Duodenal mucosa (tissue), 2 donors: Measurements from ENCODE around the gene CALCR.
"Not testable (repeated sequence)": the region's sequence is repeated elsewhere in the genome, so short reads cannot be mapped to it uniquely, and the experiment has no call there.

Source experiments
- H3K27ac ChIP-seq: one replicate; pipeline ENCODE4 v1.7.0; 2013; ENCODE audit warnings: low read depth, low read length
- H3K27me3 ChIP-seq, 2 donors: one replicate each; pipeline ENCODE4 v1.7.0; 2013; ENCODE audit warnings: low read length in 2 of 2, control low read depth in 1 of 2; ENCODE audit not compliant: insufficient read depth in 2 of 2, control insufficient read depth in 1 of 2
- H3K36me3 ChIP-seq, 2 donors: one replicate each; pipeline ENCODE4 v1.7.0; 2013; ENCODE audit warnings: low read length in 2 of 2, control low read depth in 1 of 2; ENCODE audit not compliant: insufficient read depth in 2 of 2, control insufficient read depth in 1 of 2
- H3K4me1 ChIP-seq, 2 donors: one replicate each; pipeline ENCODE4 v1.7.0; 2013; ENCODE audit warnings: low read length in 2 of 2, control low read depth in 1 of 2; ENCODE audit not compliant: insufficient read depth in 2 of 2, control insufficient read depth in 1 of 2
- H3K4me3 ChIP-seq, 2 donors: one replicate each; pipeline ENCODE4 v1.7.0; 2013; ENCODE audit warnings: low read length in 2 of 2, low read depth in 1 of 2
- H3K9ac ChIP-seq, 2 donors: one replicate each; pipeline ENCODE4 v1.7.0; 2013; ENCODE audit warnings: low read length in 2 of 2, low read depth in 1 of 2
- H3K9me3 ChIP-seq, 2 donors: one replicate each; pipeline ENCODE4 v1.7.0; 2013; ENCODE audit warnings: low read length in 2 of 2, control low read depth in 1 of 2; ENCODE audit not compliant: control insufficient read depth in 1 of 2

The CALCR gene

DNA sequence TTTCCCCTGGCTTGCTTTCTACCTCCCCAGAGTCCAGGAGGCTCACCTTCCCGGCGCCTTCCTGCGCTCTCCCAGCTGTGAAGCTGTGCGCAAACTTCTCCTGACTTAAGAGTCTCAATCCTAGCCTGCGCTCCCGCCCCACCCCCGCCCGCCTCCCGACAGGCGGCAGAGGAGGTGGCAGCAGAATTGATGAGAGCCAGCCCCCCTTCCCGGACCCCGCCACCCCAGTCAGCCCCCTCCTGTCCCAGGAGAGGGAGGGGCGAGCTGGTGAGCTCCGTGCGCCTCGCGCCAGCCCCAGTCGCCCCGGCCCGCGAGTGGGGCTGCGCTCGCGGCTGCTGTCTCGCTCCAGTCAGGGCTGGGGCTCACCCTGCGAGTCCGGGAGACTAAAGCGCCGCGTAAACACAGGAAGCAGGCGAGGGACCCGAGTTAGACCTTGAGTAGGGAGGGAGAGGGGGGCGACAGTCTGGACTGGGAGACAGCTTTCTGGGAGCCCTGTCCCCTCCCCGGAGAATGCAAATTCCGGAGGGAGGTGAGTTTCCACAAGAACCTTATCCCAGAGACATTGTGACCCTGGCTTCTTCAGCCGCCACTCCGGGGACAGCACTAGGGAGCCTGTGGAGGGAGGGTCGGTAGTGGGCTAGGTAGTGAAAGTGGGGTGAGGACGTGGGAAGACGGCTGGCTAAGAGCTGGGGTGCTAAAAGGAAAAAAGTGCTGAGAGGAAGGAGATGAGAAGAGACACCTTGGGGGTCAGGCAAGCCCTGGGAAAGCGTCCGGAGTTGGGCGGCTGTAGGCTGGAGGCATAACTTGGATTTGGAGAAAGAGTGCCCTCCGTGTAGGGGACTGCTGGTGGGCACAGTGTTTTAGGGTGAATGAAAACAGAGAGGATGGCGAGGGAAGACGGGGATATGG is at the start of gene CALCR:
Gene CALCR (minus strand): TSS at position 79 of the 909 bp plus-strand sequence. CDS start 87,743 bp downstream, outside the sequence.
- Histone ChIP-seq H3K9ac (no peak within 1 kb of the TSS), H3K4me3 (no peak within 1 kb of the TSS), H3K36me3 (no peaks in the 10 kb centered on the region), H3K4me1 (no peaks in the 10 kb centered on the region), H3K27ac (no peak within 1 kb of the TSS), H3K27me3 (peaks cover 24 to 29% of the 10 kb centered on the region in 2 donors), H3K9me3 (no peaks in the 10 kb centered on the region)

DNA sequence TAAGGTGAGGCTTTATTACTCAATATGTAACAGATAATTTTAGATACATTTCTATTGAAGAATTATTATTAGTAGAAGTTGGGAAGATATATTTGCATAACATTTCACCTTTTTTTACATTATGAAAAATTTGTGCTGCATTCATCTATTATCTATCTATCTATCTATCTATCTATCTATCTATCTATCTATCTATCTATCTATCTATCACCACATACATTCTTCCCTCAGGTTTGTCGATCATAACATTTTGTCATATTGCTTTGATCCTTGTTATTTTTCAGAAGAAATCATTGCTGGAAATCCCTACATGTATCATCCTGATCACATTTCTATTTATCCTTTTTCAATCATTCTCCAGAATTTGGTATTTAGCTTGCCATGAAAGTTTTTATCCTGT is 49.3 kb upstream of the CALCR start:
- Histone ChIP-seq H3K27me3 (no peaks in the 10 kb centered on the region), H3K36me3 (no peaks in the 10 kb centered on the region), H3K4me3 (no peak overlapping the region), H3K27ac (no peak overlapping the region), H3K9ac (no peak overlapping the region), H3K9me3 (no peaks in the 10 kb centered on the region), H3K4me1 (no peaks in the 10 kb centered on the region)

DNA sequence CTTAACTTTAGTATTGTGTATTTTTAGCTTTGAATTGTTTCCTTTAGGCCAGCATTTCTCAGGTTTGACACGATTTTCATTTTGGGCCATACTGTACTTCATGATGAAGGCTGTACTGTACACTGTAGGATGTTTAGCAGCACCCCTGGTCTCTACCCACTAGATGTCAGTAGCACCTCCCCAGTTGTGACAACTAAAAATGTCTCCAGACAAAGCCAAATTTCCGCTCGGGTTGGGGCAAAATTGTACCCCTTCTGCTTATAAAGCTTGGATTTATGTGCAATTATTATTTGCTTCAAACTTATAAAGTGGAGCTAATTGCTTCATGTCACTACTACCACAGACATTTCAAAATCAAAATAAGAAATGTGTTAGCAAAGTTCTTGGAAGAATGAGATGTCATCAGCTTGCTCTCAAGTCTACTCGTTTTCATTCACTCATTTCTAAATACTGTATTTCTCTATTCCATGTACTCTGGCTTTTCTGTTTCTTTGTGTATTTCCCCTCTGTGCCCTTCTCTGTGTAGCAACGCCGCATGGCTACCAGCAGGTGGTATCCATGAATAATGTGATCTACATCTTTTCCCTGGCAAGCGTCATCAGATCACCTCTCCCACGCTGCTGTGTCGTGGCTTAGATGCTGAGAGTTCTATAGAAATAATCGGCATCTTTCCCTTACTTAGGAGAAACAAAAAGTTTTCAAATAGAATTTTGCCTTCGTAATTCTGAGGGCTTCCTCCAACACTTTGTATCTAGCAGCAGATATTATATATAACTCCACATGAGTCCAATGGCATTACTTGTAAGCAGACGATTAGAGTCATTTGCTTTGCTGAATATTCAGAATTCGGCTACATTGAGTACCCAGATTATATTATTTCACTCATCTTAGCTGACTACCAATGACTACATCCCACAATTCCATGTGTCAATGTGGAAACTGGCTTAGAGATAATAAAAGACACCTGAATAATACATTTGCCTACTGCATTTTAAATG is 47.8 kb upstream of the CALCR start:
- no peak overlapping the region for H3K27ac ChIP-seq
- H3K27me3 ChIP-seq: no peaks in the 10 kb centered on the region
- no peak overlapping the region for H3K9ac ChIP-seq
- no peaks in the 10 kb centered on the region for H3K9me3 ChIP-seq
- H3K36me3 ChIP-seq: no peaks in the 10 kb centered on the region
- no peaks in the 10 kb centered on the region for H3K4me1 ChIP-seq
- H3K4me3 ChIP-seq: no peak overlapping the region

DNA sequence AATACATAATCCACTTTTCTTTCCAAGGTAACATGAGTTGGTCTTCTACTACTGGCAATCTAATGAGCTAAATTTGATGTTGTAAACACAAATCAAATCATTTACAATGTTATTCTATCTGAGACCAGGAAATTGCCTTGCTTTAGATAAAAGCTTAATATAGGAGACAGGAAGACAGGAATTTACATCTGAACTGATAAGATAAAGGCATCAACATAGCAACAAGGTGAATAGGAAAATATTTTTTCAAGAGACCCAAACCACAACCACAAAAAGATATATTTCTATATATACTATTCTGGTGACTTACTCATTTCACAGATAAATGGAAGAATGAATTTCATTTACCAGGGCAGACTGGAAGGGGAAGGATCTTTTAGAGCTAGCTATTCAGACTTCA is 46.3 kb upstream of the CALCR start:
- H3K4me1 ChIP-seq: no peaks in the 10 kb centered on the region
- H3K36me3 ChIP-seq: no peaks in the 10 kb centered on the region
- H3K9me3 ChIP-seq: no peaks in the 10 kb centered on the region
- no peak overlapping the region for H3K4me3 ChIP-seq
- H3K27ac ChIP-seq: no peak overlapping the region
- no peak overlapping the region for H3K9ac ChIP-seq
- H3K27me3 ChIP-seq: no peaks in the 10 kb centered on the region

DNA sequence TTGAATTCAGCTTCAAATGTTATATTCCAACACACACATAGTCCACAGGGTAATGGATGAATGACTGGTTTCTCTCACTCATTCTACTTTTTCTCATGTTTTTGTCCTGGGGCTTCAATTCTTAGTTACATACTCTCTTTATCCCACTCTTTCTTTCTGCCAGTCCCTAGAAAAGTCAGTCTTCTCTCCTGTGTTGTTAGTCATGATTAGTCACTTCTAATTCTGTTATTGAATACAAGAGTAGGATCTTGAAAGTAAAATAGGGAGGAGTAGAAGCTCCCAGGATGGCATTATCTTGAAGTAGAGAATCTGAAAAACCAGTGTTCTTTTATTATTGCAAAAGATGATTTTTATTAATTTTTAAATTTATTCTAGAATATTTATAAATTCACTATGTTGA is 45.5 kb upstream of the CALCR start:
- Histone ChIP-seq H3K27ac (no peak overlapping the region), H3K36me3 (no peaks in the 10 kb centered on the region), H3K9me3 (no peaks in the 10 kb centered on the region), H3K9ac (no peak overlapping the region), H3K4me1 (no peaks in the 10 kb centered on the region), H3K27me3 (no peaks in the 10 kb centered on the region), H3K4me3 (no peak overlapping the region)

DNA sequence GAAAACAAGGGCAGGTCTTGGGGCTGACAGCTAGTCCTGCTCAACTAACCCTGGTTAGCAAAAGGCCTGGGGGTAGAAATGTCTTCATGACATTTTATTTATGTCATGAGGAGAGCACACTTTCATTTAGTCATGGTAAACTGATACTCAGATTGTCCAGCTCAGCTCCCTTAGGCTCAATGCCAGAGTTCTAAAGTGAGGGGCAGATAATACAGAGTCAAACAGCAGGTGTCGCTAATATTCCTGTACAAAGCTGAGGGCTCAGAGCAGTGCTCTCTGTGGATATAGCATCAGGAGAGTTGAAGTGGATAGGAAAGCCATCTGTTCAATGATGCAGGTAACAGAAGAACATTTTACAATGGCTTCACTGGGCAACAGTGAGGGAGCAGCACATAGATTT is 26.8 kb upstream of the CALCR start:
- Histone ChIP-seq H3K27ac (no peak overlapping the region), H3K4me3 (no peak overlapping the region), H3K36me3 (no peaks in the 10 kb centered on the region), H3K9me3 (no peaks in the 10 kb centered on the region), H3K9ac (no peak overlapping the region), H3K27me3 (no peaks in the 10 kb centered on the region), H3K4me1 (no peaks in the 10 kb centered on the region)

DNA sequence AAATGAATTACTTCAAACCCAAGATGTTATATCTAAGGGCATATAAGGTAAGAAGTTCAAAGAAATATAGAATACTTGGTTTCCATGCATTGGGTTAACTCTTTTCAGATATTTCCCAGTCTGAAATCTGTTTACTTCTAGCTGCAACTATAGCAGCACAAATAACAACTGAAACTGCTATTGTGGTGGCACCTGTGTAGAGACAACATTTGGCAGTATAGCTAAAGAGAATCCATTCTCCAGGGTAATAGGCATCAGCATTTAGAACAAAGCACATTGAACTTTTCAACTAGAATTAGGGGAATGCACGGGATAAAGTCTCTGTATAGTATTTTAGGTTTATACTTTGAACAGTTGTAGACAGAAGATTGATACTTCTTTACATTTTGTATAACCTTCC is 19.7 kb upstream of the CALCR start:
- H3K4me3 ChIP-seq: no peak overlapping the region
- H3K9me3 ChIP-seq: no peaks in the 10 kb centered on the region
- no peaks in the 10 kb centered on the region for H3K27me3 ChIP-seq
- no peaks in the 10 kb centered on the region for H3K4me1 ChIP-seq
- no peak overlapping the region for H3K9ac ChIP-seq
- no peaks in the 10 kb centered on the region for H3K36me3 ChIP-seq
- H3K27ac ChIP-seq: no peak overlapping the region

DNA sequence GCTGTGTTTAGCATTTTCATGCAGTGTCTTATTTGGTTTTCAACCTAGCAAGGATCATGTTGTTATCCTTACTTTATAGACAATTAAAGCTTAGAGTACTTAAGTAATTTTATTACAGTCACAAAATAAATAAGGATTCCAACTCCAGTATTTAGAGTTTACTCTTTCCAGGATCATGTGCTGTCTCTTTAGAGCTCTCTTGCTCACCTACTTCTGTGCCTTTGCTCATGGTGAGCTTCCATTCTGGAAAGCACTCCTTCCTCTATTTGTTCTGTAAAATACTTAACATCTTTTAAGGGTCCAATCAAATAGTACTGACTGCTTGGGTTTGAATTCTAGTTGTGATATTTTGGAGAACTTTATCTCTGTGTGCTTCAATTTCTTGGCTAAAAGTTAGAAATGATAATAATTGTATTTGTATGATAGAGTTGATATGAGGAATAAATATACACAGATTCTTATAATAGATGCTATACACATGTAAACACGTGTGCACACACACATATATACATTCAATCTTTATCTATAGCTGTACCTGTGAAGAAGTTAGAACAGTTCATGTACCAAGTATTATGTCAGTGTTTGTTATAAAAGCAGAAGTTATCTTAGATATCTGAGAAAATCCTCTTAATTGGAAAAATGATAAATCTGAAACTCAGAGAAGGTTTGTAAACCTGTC is 18.2 kb upstream of the CALCR start:
- Histone ChIP-seq H3K27ac (no peak overlapping the region), H3K36me3 (no peaks in the 10 kb centered on the region), H3K4me1 (no peaks in the 10 kb centered on the region), H3K27me3 (no peaks in the 10 kb centered on the region), H3K4me3 (no peak overlapping the region), H3K9me3 (no peaks in the 10 kb centered on the region), H3K9ac (no peak overlapping the region)

DNA sequence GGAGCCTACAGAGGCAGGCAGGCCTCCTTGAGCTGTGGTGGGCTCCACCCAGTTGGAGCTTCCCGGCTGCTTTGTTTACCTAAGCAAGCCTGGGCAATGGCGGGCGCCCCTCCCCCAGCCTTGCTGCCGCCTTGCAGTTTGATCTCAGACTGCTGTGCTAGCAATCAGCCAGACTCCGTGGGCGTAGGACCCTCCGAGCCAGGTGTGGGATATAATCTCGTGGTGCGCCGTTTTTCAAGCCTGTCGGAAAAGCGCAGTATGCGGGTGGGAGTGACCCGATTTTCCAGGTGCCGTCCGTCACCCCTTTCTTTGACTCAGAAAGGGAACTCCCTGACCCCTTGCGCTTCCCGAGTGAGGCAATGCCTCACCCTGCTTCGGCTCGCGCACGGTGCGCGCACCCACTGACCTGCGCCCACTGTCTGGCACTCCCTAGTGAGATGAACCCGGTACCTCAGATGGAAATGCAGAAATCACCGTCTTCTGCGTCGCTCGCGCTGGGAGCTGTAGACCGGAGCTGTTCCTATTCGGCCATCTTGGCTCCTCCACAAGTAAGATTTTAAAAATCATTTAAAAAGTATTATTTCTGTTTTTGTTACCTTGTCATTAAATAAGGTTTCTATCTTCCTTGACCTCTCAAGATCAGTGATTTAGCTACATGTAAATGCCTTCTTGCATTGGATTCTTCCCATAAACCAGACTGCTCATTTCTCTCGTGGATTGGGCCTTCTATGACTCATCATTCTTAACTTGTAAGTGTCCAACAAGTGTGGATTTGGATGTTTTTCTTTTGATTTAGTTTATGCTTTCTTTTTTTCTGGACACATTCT is 16.9 kb upstream of the CALCR start:
- H3K9ac ChIP-seq, H3K36me3 ChIP-seq, H3K9me3 ChIP-seq, H3K27me3 ChIP-seq, H3K27ac ChIP-seq, H3K4me1 ChIP-seq, H3K4me3 ChIP-seq: not testable (repeated sequence)
